Measurements from ENCODE around the gene STMP1. TPM values are rescaled to one million over a fixed set of nuclear protein-coding genes. Genes with fewer than 3 reads are reported as not detected.

STMP1 gene
- total RNA-seq, 1 donor from 2014 or later: 54.6 TPM

DNA sequence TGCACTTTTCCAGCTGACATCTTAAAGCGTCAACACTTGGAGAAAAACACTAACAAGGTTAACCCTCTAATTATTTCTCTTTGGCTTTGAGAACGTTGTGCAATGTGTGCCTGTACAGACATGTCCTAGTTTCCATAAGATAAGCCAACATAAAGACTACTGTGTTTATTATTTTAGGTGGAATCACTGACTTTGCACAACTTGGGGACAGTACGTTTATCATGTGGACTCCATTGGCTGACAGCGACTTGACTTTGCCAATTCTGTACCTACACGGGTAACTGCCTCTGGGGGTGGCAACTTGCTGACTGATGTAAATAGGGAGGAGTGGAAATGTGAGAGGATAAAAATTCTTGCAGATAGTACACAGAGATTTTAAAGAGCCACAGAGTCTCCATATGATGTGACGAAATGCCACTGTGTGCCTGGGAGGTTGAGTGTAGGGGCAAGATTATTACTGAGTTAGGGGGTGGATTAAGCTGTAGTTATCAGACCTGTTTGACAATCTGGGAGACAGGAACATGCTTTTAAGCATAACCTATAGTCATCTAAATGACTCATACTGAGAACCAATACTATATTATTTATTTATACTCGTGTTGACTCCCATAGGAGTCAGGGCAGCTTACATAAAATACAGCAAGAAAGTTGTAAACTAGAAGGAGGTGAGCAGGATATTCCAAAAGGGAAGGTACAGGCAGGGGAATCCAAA, 44.7 kb downstream of the STMP1 start:
- no peak overlapping the region for H3K4me3 Mint-ChIP-seq (ENCODE audit: unreplicated experiment)
- peaks cover 2% of the 10 kb centered on the region for H3K27me3 Mint-ChIP-seq (ENCODE audit: unreplicated experiment)
- no peaks in the 10 kb centered on the region for H3K4me1 Mint-ChIP-seq (ENCODE audit: low read depth, unreplicated experiment)
- H3K9me3 Mint-ChIP-seq (ENCODE audit: unreplicated experiment): peaks cover 3% of the 10 kb centered on the region
- no peaks in the 10 kb centered on the region for H3K36me3 Mint-ChIP-seq (ENCODE audit: unreplicated experiment)
- TF ChIP-seq, protein P1, sequence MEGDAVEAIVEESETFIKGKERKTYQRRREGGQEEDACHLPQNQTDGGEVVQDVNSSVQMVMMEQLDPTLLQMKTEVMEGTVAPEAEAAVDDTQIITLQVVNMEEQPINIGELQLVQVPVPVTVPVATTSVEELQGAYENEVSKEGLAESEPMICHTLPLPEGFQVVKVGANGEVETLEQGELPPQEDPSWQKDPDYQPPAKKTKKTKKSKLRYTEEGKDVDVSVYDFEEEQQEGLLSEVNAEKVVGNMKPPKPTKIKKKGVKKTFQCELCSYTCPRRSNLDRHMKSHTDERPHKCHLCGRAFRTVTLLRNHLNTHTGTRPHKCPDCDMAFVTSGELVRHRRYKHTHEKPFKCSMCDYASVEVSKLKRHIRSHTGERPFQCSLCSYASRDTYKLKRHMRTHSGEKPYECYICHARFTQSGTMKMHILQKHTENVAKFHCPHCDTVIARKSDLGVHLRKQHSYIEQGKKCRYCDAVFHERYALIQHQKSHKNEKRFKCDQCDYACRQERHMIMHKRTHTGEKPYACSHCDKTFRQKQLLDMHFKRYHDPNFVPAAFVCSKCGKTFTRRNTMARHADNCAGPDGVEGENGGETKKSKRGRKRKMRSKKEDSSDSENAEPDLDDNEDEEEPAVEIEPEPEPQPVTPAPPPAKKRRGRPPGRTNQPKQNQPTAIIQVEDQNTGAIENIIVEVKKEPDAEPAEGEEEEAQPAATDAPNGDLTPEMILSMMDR (IDR thresholded peaks at IDR 0.05; ENCODE audit: partially characterized antibody, unreplicated experiment): no peak
- no peak overlapping the region for H3K27ac Mint-ChIP-seq (ENCODE audit: unreplicated experiment)
- DNase-seq: no peak

DNA sequence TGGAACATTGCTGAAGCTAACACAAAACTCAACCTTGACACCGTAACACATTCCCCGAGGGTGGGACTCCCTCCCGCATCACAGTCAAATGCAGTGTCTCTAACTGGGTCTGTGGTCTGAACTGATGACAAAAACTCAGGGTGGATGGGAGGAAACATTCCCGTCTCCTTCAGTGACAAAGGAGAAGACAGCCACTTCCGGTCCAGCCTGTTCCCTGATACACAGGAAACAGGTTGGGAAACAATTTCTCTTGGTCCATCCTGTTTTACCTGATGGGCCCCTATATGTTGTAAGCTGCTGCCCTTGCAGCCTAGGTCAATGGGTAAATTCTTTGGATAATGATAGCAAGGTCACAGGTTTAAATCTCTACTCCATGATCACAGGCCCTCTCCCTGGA, 45.3 kb downstream of the STMP1 start:
- H3K27ac Mint-ChIP-seq (ENCODE audit: unreplicated experiment): no peak overlapping the region
- H3K4me1 Mint-ChIP-seq (ENCODE audit: low read depth, unreplicated experiment): peaks cover under 1% of the 10 kb centered on the region
- H3K4me3 Mint-ChIP-seq (ENCODE audit: unreplicated experiment): no peak overlapping the region
- H3K9me3 Mint-ChIP-seq (ENCODE audit: unreplicated experiment): peaks cover 3% of the 10 kb centered on the region
- H3K27me3 Mint-ChIP-seq (ENCODE audit: unreplicated experiment): peaks cover 2% of the 10 kb centered on the region
- TF ChIP-seq, protein P1 (IDR thresholded peaks at IDR 0.05; ENCODE audit: partially characterized antibody, unreplicated experiment): no peak
- H3K36me3 Mint-ChIP-seq (ENCODE audit: unreplicated experiment): no peaks in the 10 kb centered on the region
- DNase-seq: no peak

DNA sequence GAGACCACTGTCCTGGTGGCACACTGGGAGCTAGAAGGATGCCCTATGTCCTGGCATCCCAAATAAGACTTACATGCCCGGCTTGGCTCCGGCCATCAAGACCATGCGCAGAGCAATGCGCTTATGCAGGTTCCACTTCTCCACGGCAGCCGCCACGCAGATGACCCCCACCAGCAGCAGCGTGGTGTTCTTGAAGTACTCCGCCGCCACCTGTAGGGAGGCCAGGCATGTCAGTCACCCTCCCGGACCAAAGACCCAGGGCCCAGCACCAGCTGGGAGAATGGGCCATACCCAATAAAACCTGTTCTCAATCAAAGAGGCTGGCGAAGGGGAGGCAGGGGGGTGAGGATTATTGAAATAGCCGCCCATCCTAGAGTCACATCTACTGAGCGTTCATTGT, 45.7 kb downstream of the STMP1 start:
- peaks cover 4% of the 10 kb centered on the region for H3K9me3 Mint-ChIP-seq (ENCODE audit: unreplicated experiment)
- no peak for DNase-seq
- TF ChIP-seq, protein P1 (IDR thresholded peaks at IDR 0.05; ENCODE audit: partially characterized antibody, unreplicated experiment): no peak
- H3K4me3 Mint-ChIP-seq (ENCODE audit: unreplicated experiment): no peak overlapping the region
- H3K27ac Mint-ChIP-seq (ENCODE audit: unreplicated experiment): no peak overlapping the region
- no peaks in the 10 kb centered on the region for H3K36me3 Mint-ChIP-seq (ENCODE audit: unreplicated experiment)
- H3K4me1 Mint-ChIP-seq (ENCODE audit: low read depth, unreplicated experiment): peaks cover 4% of the 10 kb centered on the region
- H3K27me3 Mint-ChIP-seq (ENCODE audit: unreplicated experiment): peaks cover 2% of the 10 kb centered on the region

DNA sequence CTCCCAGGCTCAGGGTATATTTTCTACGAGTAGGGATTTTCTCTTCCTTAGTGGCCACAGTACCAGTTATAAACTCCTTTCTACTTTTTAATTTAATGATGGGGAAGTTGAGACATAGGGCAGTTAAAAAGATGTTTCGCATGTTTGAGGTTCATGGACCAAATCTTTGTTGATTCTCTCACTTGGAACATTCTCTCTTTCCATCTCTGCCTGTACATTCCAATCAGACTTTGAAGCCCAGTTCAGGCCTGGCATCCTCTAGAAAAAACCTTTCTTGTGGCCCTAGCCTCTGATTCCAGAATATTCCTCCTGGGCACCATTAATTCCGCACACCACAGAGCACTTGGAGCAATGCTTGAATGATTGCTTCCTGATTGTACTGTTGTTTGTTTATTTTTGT, 47.2 kb downstream of the STMP1 start:
- DNase-seq: no peak
- TF ChIP-seq, protein P1 (IDR thresholded peaks at IDR 0.05; ENCODE audit: partially characterized antibody, unreplicated experiment): no peak
- Mint-ChIP-seq H3K27me3 (ENCODE audit: unreplicated experiment) (peaks cover 2% of the 10 kb centered on the region), H3K27ac (ENCODE audit: unreplicated experiment) (no peak overlapping the region), H3K36me3 (ENCODE audit: unreplicated experiment) (no peaks in the 10 kb centered on the region), H3K4me1 (ENCODE audit: low read depth, unreplicated experiment) (peaks cover 9% of the 10 kb centered on the region), H3K4me3 (ENCODE audit: unreplicated experiment) (no peak overlapping the region), H3K9me3 (ENCODE audit: unreplicated experiment) (peaks cover 4% of the 10 kb centered on the region)

DNA sequence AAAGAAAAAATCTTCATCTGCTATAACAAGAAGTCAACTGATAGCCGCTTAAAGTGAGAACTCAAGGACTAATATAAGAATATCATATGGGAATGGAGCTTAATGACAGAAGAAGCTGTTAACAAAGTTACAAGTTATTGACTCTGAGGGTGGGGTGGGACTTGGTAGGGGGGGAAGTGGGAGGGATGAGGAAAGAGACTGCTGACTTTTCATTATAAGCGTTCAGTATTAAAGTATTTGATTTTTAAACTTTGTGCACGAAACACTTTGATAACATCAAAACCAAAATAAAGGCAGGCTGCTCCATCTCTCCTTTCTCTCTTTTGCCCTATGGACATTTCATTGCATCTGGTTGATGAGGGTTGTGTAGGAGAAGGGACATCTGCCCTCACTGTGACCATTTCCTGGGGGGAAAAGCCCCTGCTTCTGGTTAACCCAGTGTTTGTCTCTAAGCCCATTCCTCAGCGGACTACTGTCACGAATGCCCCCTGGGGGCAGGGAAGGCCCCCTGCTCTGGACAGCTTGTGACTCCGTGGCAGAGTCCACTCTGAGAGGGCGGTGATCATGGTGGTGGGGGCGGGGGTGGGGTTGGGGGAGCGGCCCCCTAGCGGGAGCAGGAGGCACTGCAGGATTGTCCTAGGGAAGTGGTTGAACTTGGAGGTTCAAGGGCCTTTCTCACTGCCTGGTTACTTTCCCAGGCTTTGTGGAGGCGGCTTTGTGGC, 48.3 kb downstream of the STMP1 start:
- H3K27ac Mint-ChIP-seq (ENCODE audit: unreplicated experiment): no peak overlapping the region
- DNase-seq: no peak

More for the DNA sequence above, 48.3 kb downstream of the STMP1 start:
- Mint-ChIP-seq H3K27me3 (ENCODE audit: unreplicated experiment) (peaks cover 2% of the 10 kb centered on the region), H3K9me3 (ENCODE audit: unreplicated experiment) (peaks cover 4% of the 10 kb centered on the region), H3K4me3 (ENCODE audit: unreplicated experiment) (no peak overlapping the region), H3K4me1 (ENCODE audit: low read depth, unreplicated experiment) (peaks cover 9% of the 10 kb centered on the region), H3K36me3 (ENCODE audit: unreplicated experiment) (no peaks in the 10 kb centered on the region)
- TF ChIP-seq, protein P1 (IDR thresholded peaks at IDR 0.05; ENCODE audit: partially characterized antibody, unreplicated experiment): peak; percentile 90
